Small intestine (tissue), 7 donors: ENCODE results near the gene DDX11. TPM values are rescaled to one million over a fixed set of nuclear protein-coding genes. Genes with fewer than 3 reads are reported as not detected.
"Not testable (repeated sequence)": the region's sequence is repeated elsewhere in the genome, so short reads cannot be mapped to it uniquely, and the experiment has no call there.

Experiments used
- DNase-seq, 2 donors: peaks; one replicate each; pipeline versions ENCODE4 v3.0.0 to v3.0.0-alpha.2; 2013
- FAIRE-seq: peaks from 2 replicates; lab custom pipeline; 2012; peaks lifted over from hg19 to GRCh38; lab: Jason Lieb, UNC
- H3K27ac ChIP-seq, 3 donors: one replicate each; pipeline ENCODE4 v1.5.1; 2013; ENCODE audit warnings: low read length in 2 of 3, mild to moderate bottlenecking in 2 of 3, control low read depth in 1 of 3, inconsistent platforms in 1 of 3, low read depth in 1 of 3, moderate library complexity in 1 of 3
- H3K27me3 ChIP-seq, 3 donors: one replicate each; pipeline ENCODE4 v1.6.1; 2013; ENCODE audit warnings: low read length in 3 of 3, inconsistent platforms in 1 of 3; ENCODE audit not compliant: control insufficient read depth in 3 of 3, insufficient read depth in 3 of 3
- H3K36me3 ChIP-seq, 3 donors: one replicate each; pipeline ENCODE4 v1.6.1; 2013; ENCODE audit warnings: low read length in 3 of 3, inconsistent platforms in 1 of 3, low read depth in 1 of 3, mild to moderate bottlenecking in 1 of 3, moderate library complexity in 1 of 3; ENCODE audit not compliant: control insufficient read depth in 3 of 3, insufficient read depth in 2 of 3
- H3K4me1 ChIP-seq, 3 donors: one replicate each; pipeline ENCODE4 v1.6.1; 2013; ENCODE audit warnings: low read length in 2 of 3, inconsistent platforms in 1 of 3, low read depth in 1 of 3, mild to moderate bottlenecking in 1 of 3, moderate library complexity in 1 of 3; ENCODE audit not compliant: control insufficient read depth in 3 of 3, insufficient read depth in 2 of 3
- H3K4me3 ChIP-seq, 3 donors: one replicate each; pipeline ENCODE4 v1.5.1; 2013; ENCODE audit warnings: low read length in 3 of 3, control low read depth in 1 of 3, inconsistent platforms in 1 of 3, low read depth in 1 of 3, mild to moderate bottlenecking in 1 of 3, moderate library complexity in 1 of 3
- H3K9me3 ChIP-seq, 2 donors: one replicate each; pipeline ENCODE4 v1.6.1; 2013; ENCODE audit warnings: low read depth in 1 of 2, low read length in 1 of 2; ENCODE audit not compliant: control insufficient read depth in 2 of 2, insufficient read depth in 1 of 2
- WGBS, 3 donors: extraction: QIAGEN DNeasy Blood & Tissue Kit; methylation state at CpG; one replicate each; pipeline ENCODE4 v1.1.7; 2013; 5-methylcytosine and 5-hydroxymethylcytosine counted together
- polyA plus RNA-seq, 4 donors: library from polyadenylated mRNA; stranded (reverse) in 3 of 4; unstranded in 1 of 4; fragments of 200-250 nt in 3 of 4; fragments of 120-200 nt in 1 of 4; gene quantifications; one replicate each; pipeline versions ENCODE4 v1.2.1 to v1.2.3, GENCODE V29; 2013
- donor health status: healthy with polysubstance abuse.
- donor health status: control.
- donor health status: control.
- donor health status: Bipolar disorder and iron deficiency.
- donor health status: healthy.

The DDX11 gene
- polyA plus RNA-seq, 4 donors, result 7.3 to 25.7 (median 17.5) TPM

GRCh38 chr12:31098363-31098762, 24.7 kb downstream of the DDX11 start:
- not testable (repeated sequence) for H3K9me3 ChIP-seq, H3K27me3 ChIP-seq, H3K4me3 ChIP-seq, DNase-seq, FAIRE-seq, H3K4me1 ChIP-seq, H3K27ac ChIP-seq
- peaks cover 0 to 18% (median 0%) of the 10 kb centered on the region in 3 donors for H3K36me3 ChIP-seq
- WGBS, 3 donors, result 80 to 90% (median 85%) methylated on average over 5 of the region's 5 CpGs

GRCh38 chr12:31098771-31099170, 25.1 kb downstream of the DDX11 start:
- DNase-seq, H3K27me3 ChIP-seq, FAIRE-seq, H3K4me1 ChIP-seq, H3K4me3 ChIP-seq, H3K27ac ChIP-seq, H3K9me3 ChIP-seq: not testable (repeated sequence)
- H3K36me3 ChIP-seq, result peaks cover 0 to 18% (median 0%) of the 10 kb centered on the region in 3 donors
- 93 to 96% (median 95%) methylated on average over 8 to 9 of the region's 9 CpGs for WGBS, 3 donors

GRCh38 chr12:31099434-31099833, 25.8 kb downstream of the DDX11 start:
- WGBS, 3 donors, result 50 to 74% (median 69%) methylated on average over 2 of the region's 2 CpGs

DNA sequence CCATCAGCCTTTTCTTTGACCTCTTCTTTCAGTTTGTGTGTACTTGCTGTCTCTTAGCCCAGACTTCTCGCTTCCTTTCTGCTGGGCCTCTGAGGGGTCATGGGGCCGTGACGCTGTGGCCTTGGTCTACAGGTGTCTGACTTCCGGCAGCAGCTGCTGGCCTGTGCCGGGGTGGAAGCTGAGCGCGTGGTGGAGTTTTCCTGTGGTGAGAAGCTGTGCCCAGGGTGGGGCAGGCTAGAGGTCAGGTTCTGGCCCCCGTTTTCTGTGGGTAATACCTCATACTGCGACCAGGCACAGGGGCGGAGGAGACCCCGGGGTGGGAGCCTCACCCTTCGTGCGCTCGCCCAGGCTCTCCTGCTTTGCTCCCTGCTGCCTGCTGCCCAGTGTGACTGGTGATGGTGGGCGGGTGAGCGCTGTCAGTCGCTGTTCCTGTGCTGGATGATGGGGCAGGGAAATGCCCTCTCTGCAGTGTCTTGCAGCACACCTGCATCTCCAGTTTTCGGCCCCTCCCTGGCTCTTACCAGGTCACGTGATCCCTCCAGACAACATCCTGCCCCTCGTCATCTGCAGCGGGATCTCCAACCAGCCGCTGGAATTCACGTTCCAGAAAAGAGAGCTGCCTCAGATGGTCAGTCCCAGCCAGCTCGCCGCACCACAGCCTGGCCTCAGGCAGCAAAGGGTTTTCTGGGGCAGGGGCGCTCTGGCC, 27.0 kb downstream of the DDX11 start:
- not testable (repeated sequence) for DNase-seq, H3K27ac ChIP-seq

More at GRCh38 chr12:31099434-31099833, 25.8 kb downstream of the DDX11 start:
- H3K27ac ChIP-seq, FAIRE-seq, H3K4me3 ChIP-seq, H3K4me1 ChIP-seq, H3K9me3 ChIP-seq, DNase-seq, H3K27me3 ChIP-seq: not testable (repeated sequence)
- peaks cover 0 to 18% (median 0%) of the 10 kb centered on the region in 3 donors for H3K36me3 ChIP-seq

DNA sequence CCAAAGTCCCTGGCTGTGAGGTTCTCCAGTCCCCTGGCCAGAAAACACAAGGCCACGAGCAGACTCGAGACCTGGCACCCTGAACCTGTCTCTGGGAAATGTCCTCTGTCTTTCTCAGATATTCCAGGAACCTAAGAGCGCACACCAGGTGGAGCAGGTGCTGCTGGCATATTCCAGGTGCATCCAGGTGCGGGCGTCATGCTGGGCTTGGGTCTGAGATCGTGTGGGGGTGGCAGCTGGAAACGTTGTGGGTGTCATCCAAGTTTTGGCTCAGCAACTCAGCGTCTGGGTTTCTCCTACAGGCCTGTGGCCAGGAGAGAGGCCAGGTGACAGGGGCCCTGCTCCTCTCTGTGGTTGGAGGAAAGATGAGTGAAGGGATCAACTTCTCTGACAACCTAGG, 28.5 kb downstream of the DDX11 start:
- DNase-seq, H3K36me3 ChIP-seq, H3K27me3 ChIP-seq, H3K4me3 ChIP-seq, FAIRE-seq, H3K4me1 ChIP-seq, H3K9me3 ChIP-seq: not testable (repeated sequence)
- H3K27ac ChIP-seq, result peak overlapping the region in 1 of 3 donors; percentile 11
- 35 to 70% (median 45%) methylated on average over 8 of the region's 8 CpGs for WGBS, 3 donors

More for the DNA sequence above, 27.0 kb downstream of the DDX11 start:
- WGBS, 3 donors, result 77 to 89% (median 85%) methylated on average over 22 to 26 of the region's 26 CpGs
- not testable (repeated sequence) for FAIRE-seq, H3K27me3 ChIP-seq, H3K4me1 ChIP-seq, H3K4me3 ChIP-seq, H3K9me3 ChIP-seq
- H3K36me3 ChIP-seq, result peaks cover 0 to 15% (median 0%) of the 10 kb centered on the region in 3 donors

GRCh38 chr12:31102596-31102995, 28.9 kb downstream of the DDX11 start:
- FAIRE-seq, H3K27ac ChIP-seq, H3K36me3 ChIP-seq, H3K9me3 ChIP-seq, H3K4me1 ChIP-seq, H3K27me3 ChIP-seq, H3K4me3 ChIP-seq, DNase-seq: not testable (repeated sequence)
- 82 to 90% (median 87%) methylated on average over 9 of the region's 9 CpGs for WGBS, 3 donors

- DNase-seq, result peak; percentile 52 to 97
- 14 to 60% (median 33%) methylated on average over 14 to 16 of the region's 16 CpGs for WGBS, 3 donors
These were observed 29.9 kb downstream of the DDX11 start for GRCh38 chr12:31103561-31103975.

GRCh38 chr12:31104220-31104619, 30.6 kb downstream of the DDX11 start:
- 18 to 48% (median 36%) methylated on average over 3 to 4 of the region's 4 CpGs for WGBS, 3 donors
- DNase-seq, result peak in 1 of 2 donors; percentile 68
- H3K4me3 ChIP-seq, H3K4me1 ChIP-seq, H3K9me3 ChIP-seq, H3K27me3 ChIP-seq, H3K36me3 ChIP-seq, FAIRE-seq: not testable (repeated sequence)
- H3K27ac ChIP-seq, result peak overlapping the region in 2 of 3 donors; percentile 77 to 78

More at GRCh38 chr12:31103561-31103975, 29.9 kb downstream of the DDX11 start:
- H3K36me3 ChIP-seq, H3K4me1 ChIP-seq, H3K9me3 ChIP-seq, H3K27me3 ChIP-seq, FAIRE-seq, H3K4me3 ChIP-seq: not testable (repeated sequence)
- H3K27ac ChIP-seq, result peak overlapping the region in 2 of 3 donors; percentile 77 to 78
